H9 (cell line): ENCODE measurements around the gene ERICH6. TPM values are rescaled to one million over a fixed set of nuclear protein-coding genes. Genes with fewer than 3 reads are reported as not detected.

Source experiments
- DNase-seq: peaks from one replicate; pipeline ENCODE4 v3.0.0-alpha.2; 2017
- H2AFZ ChIP-seq: one replicate; pipeline ENCODE4 v1.6.1; 2013; ENCODE audit warnings: mild to moderate bottlenecking, low read length, control low read depth, moderate library complexity
- H2AK5ac ChIP-seq: 2 replicates; pipeline ENCODE4 v1.6.1; 2013; ENCODE audit warnings: low read length, control low read depth, mixed read lengths; ENCODE audit not compliant: insufficient read length
- H2BK120ac ChIP-seq: one replicate; pipeline ENCODE4 v1.6.1; 2013; ENCODE audit warnings: low read depth, mild to moderate bottlenecking, low read length, control low read depth, inconsistent platforms; ENCODE audit not compliant: poor library complexity, severe bottlenecking
- H2BK12ac ChIP-seq: 2 replicates; pipeline ENCODE4 v1.6.1; 2013; ENCODE audit warnings: low read length, control low read depth, mixed read lengths, low read depth; ENCODE audit not compliant: insufficient read length
- H2BK15ac ChIP-seq: 2 replicates; pipeline ENCODE4 v1.6.1; 2013; ENCODE audit warnings: low read depth, low read length, control low read depth
- H2BK20ac ChIP-seq: one replicate; pipeline ENCODE4 v1.6.1; 2013; ENCODE audit warnings: low read depth, mild to moderate bottlenecking, low read length, control low read depth, inconsistent platforms; ENCODE audit not compliant: poor library complexity, severe bottlenecking
- H2BK5ac ChIP-seq: 2 replicates; pipeline ENCODE4 v1.6.1; 2013; ENCODE audit warnings: low read length, control low read depth, mixed read lengths; ENCODE audit not compliant: insufficient read length
- H3K14ac ChIP-seq: 2 replicates; pipeline ENCODE4 v1.6.1; 2013; ENCODE audit warnings: low read length, control low read depth; ENCODE audit not compliant: insufficient read depth
- H3K18ac ChIP-seq: 2 replicates; pipeline ENCODE4 v1.6.1; 2013; ENCODE audit warnings: low read depth, mild to moderate bottlenecking, mixed read lengths, low read length, control low read depth; ENCODE audit not compliant: insufficient read length
- H3K23ac ChIP-seq: 2 replicates; pipeline ENCODE4 v1.6.1; 2013; ENCODE audit warnings: low read length, control low read depth, mixed read lengths, low read depth; ENCODE audit not compliant: insufficient read length
- H3K23me2 ChIP-seq: 2 replicates; pipeline ENCODE4 v1.6.1; 2013; ENCODE audit warnings: low read depth, mild to moderate bottlenecking, mixed read lengths, low read length, control low read depth; ENCODE audit not compliant: insufficient read length, poor library complexity, severe bottlenecking
- H3K27ac ChIP-seq: 2 replicates; pipeline ENCODE4 v1.5.1; 2013; ENCODE audit warnings: low read length, control low read depth, mixed read lengths, low read depth; ENCODE audit not compliant: insufficient read length
- H3K27me3 ChIP-seq: 2 replicates; pipeline ENCODE4 v1.6.1; 2013; ENCODE audit warnings: low read length, control low read depth, inconsistent platforms; ENCODE audit not compliant: insufficient read depth
- H3K4ac ChIP-seq: 2 replicates; pipeline ENCODE4 v1.6.1; 2013; ENCODE audit warnings: low read depth, mild to moderate bottlenecking, control low read depth, inconsistent platforms, low read length, moderate library complexity
- H3K4me1 ChIP-seq: 2 replicates; pipeline ENCODE4 v1.6.1; 2013; ENCODE audit warnings: low read length, control low read depth, inconsistent platforms; ENCODE audit not compliant: insufficient read depth
- H3K4me2 ChIP-seq: 2 replicates; pipeline ENCODE4 v1.6.1; 2013; ENCODE audit warnings: low read length, control low read depth, mixed read lengths; ENCODE audit not compliant: insufficient read length, insufficient read depth
- H3K56ac ChIP-seq: 2 replicates; pipeline ENCODE4 v1.6.1; 2013; ENCODE audit warnings: low read depth, mild to moderate bottlenecking, mixed read lengths, low read length, control low read depth; ENCODE audit not compliant: insufficient read length
- H3K79me1 ChIP-seq: 2 replicates; pipeline ENCODE4 v1.6.1; 2013; ENCODE audit warnings: low read depth, mild to moderate bottlenecking, moderate library complexity, low read length, control low read depth, inconsistent platforms; ENCODE audit not compliant: insufficient read depth, poor library complexity, severe bottlenecking
- H3K79me2 ChIP-seq: 2 replicates; pipeline ENCODE4 v1.6.1; 2013; ENCODE audit warnings: low read length, control low read depth, inconsistent platforms; ENCODE audit not compliant: insufficient read depth
- H3K9ac ChIP-seq: 2 replicates; pipeline ENCODE4 v1.6.1; 2013; ENCODE audit warnings: low read length, control low read depth, mixed read lengths; ENCODE audit not compliant: insufficient read length; ENCODE audit errors: extremely low read depth
- H3K9me3 ChIP-seq: one replicate; pipeline ENCODE4 v1.6.1; 2013; ENCODE audit warnings: low read depth, low read length, inconsistent platforms; ENCODE audit not compliant: control insufficient read depth
- H3T11ph ChIP-seq: one replicate; pipeline ENCODE4 v1.6.1; 2013; ENCODE audit warnings: mild to moderate bottlenecking, low read length, control low read depth, inconsistent platforms
- H4K20me1 ChIP-seq: one replicate; pipeline ENCODE4 v1.6.1; 2013; ENCODE audit not compliant: control insufficient read depth, insufficient read length, insufficient read depth
- H4K5ac ChIP-seq: 2 replicates; pipeline ENCODE4 v1.6.1; 2013; ENCODE audit warnings: low read depth, mild to moderate bottlenecking, mixed read lengths, low read length, control low read depth; ENCODE audit not compliant: insufficient read length
- H4K8ac ChIP-seq: replicated peaks from 2 replicates; pipeline ENCODE4 v1.6.1; 2013; ENCODE audit warnings: low read length, control low read depth, mixed read lengths, low read depth; ENCODE audit not compliant: insufficient read length
- H4K91ac ChIP-seq: 2 replicates; pipeline ENCODE4 v1.6.1; 2013; ENCODE audit warnings: low read depth, mild to moderate bottlenecking, moderate library complexity, mixed read lengths, low read length, control low read depth; ENCODE audit not compliant: insufficient read length
- H3K27ac Mint-ChIP-seq, 3 experiments: 2 replicates in 2 of 3; 3 replicates in 1 of 3; pipeline ENCODE4 v1.8.0; 2020 to 2021; ENCODE audit warnings: mixed read lengths in 3 of 3, mild to moderate bottlenecking in 1 of 3, moderate library complexity in 1 of 3
- H3K27me3 Mint-ChIP-seq: 2 replicates; pipeline ENCODE4 v1.8.0; 2021; ENCODE audit warnings: low read depth, mild to moderate bottlenecking, moderate library complexity, mixed read lengths
- H3K36me3 Mint-ChIP-seq, 3 experiments: 2 replicates in 2 of 3; 3 replicates in 1 of 3; pipeline ENCODE4 v1.8.0; 2020 to 2021; ENCODE audit warnings: low read depth in 3 of 3, mixed read lengths in 3 of 3; ENCODE audit not compliant: insufficient read depth in 1 of 3
- H3K4me1 Mint-ChIP-seq, 2 experiments: 2 replicates each; pipeline ENCODE4 v1.8.0; 2020; ENCODE audit warnings: mixed read lengths in 2 of 2
- H3K4me3 Mint-ChIP-seq, 2 experiments: 2 replicates in 1 of 2; 3 replicates in 1 of 2; pipeline ENCODE4 v1.8.0; 2020 to 2021; ENCODE audit warnings: mild to moderate bottlenecking in 2 of 2, mixed read lengths in 2 of 2, moderate library complexity in 1 of 2
- H3K9me3 Mint-ChIP-seq, 2 experiments: 2 replicates in 1 of 2; 3 replicates in 1 of 2; pipeline ENCODE4 v1.8.0; 2020; ENCODE audit warnings: mild to moderate bottlenecking in 2 of 2, mixed read lengths in 2 of 2, moderate library complexity in 1 of 2
- CTCF ChIP-seq: fragments of 200-600 bp; sonication (generic); conservative IDR thresholded peaks from 3 replicates; pipeline ENCODE4 v1.8.0; 2021; ENCODE audit warnings: antibody characterized with exemption, mild to moderate bottlenecking
- WGBS: extraction: QIAGEN DNeasy Blood & Tissue Kit; methylation state at CpG from one replicate; pipeline ENCODE4 v1.1.7; 2013; ENCODE audit warnings: missing lambda C conversion rate, low lambda C conversion rate, mixed read lengths; ENCODE audit not compliant: insufficient read length; ENCODE audit errors: extremely low coverage; 5-methylcytosine and 5-hydroxymethylcytosine counted together
- total RNA-seq: library from RNA; stranded (reverse); gene quantifications from 2 replicates; pipeline ENCODE4 v1.2.1, GENCODE V29; 2021

The ERICH6 gene
- total RNA-seq, 1 experiment from 2014 or later, result not detected

GRCh38 chr3:150738688-150739087 is 35.0 kb upstream of the ERICH6 start:
- no peak overlapping the region for H2AFZ ChIP-seq
- Mint-ChIP-seq H3K27ac (no peak overlapping the region; a peak in 1 of 7 replicates), H3K4me3 (no peak overlapping the region), H3K4me1 (peaks cover 36 to 52% of the 10 kb centered on the region in 2 experiments), H3K36me3 (peaks cover 0 to 4% (median 4%) of the 10 kb centered on the region in 3 experiments; a peak in 2 of 7 replicates), H3K27me3 (no peaks in the 10 kb centered on the region), H3K9me3 (no peaks in the 10 kb centered on the region)
- H3K14ac ChIP-seq, result no peak overlapping the region
- no peak overlapping the region for H3K4ac ChIP-seq
- no peak overlapping the region for H2BK120ac ChIP-seq
- no peak for TF ChIP-seq CTCF
- WGBS, result no CpG with 5 or more reads among the region's 4 CpGs
- H3T11ph ChIP-seq, result no peak overlapping the region
- no peak overlapping the region for H3K9ac ChIP-seq
- H2AK5ac ChIP-seq, result no peak overlapping the region
- H2BK5ac ChIP-seq, result no peak overlapping the region
- H2BK20ac ChIP-seq, result no peak overlapping the region
- H3K79me1 ChIP-seq, result no peaks in the 10 kb centered on the region
- H3K4me1 ChIP-seq, result 0 out of 2 replicates have a peak, but pooled peaks cover 4% of the 10 kb centered on the region
- H4K91ac ChIP-seq, result no peak overlapping the region
- no peaks in the 10 kb centered on the region for H3K79me2 ChIP-seq
- no peak overlapping the region for H4K5ac ChIP-seq
- H3K9me3 ChIP-seq, result no peaks in the 10 kb centered on the region
- no peaks in the 10 kb centered on the region for H4K20me1 ChIP-seq
- no peak overlapping the region for H3K4me2 ChIP-seq
- H3K27ac ChIP-seq, result no peak overlapping the region
- no peaks in the 10 kb centered on the region for H3K27me3 ChIP-seq
- H3K23me2 ChIP-seq, result no peaks in the 10 kb centered on the region
- H3K56ac ChIP-seq, result no peak overlapping the region
- H3K18ac ChIP-seq, result no peak overlapping the region
- no peak overlapping the region for H2BK15ac ChIP-seq
- H4K8ac ChIP-seq, result no peak overlapping the region
- H3K23ac ChIP-seq, result no peak overlapping the region
- DNase-seq, result no peak
- H2BK12ac ChIP-seq, result no peak overlapping the region
